CD14-positive monocyte (primary cell): ENCODE data around the gene NUMBL. TPM values are rescaled to one million over a fixed set of nuclear protein-coding genes. Genes with fewer than 3 reads are reported as not detected.

Experiments
- DNase-seq, 3 donors: peaks; one replicate each; pipeline ENCODE4 v3.0.0-alpha.2; 2011 to 2022
- H2AFZ ChIP-seq: 2 replicates; pipeline ENCODE4 v1.6.0; 2012; ENCODE audit warnings: mild to moderate bottlenecking, low read depth, low read length, inconsistent platforms; ENCODE audit not compliant: insufficient read depth, poor library complexity, severe bottlenecking
- H3K27ac ChIP-seq, 2 donors: 1 replicate in 1 of 2; 2 replicates in 1 of 2; pipeline ENCODE4 v1.5.1; 2012 to 2013; ENCODE audit warnings: low read length in 2 of 2, control low read depth in 1 of 2, inconsistent platforms in 1 of 2, low read depth in 1 of 2, mild to moderate bottlenecking in 1 of 2
- H3K27me3 ChIP-seq, 2 donors: one replicate each; pipeline versions ENCODE4 v1.6.0 to v1.6.1; 2011 to 2013; ENCODE audit warnings: low read length in 2 of 2; ENCODE audit not compliant: control insufficient read depth in 2 of 2, insufficient read depth in 2 of 2
- H3K36me3 ChIP-seq, 2 donors: replicated peaks in 1 of 2; 1 replicate in 1 of 2; 2 replicates in 1 of 2; pipeline versions ENCODE4 v1.5.1 to v1.6.1; 2012 to 2013; ENCODE audit warnings: low read length in 2 of 2, control low read depth in 1 of 2, inconsistent platforms in 1 of 2, mild to moderate bottlenecking in 1 of 2; ENCODE audit not compliant: insufficient read depth in 2 of 2, control insufficient read depth in 1 of 2
- H3K4me1 ChIP-seq, 2 donors: 1 replicate in 1 of 2; 2 replicates in 1 of 2; pipeline versions ENCODE4 v1.5.1 to v1.6.1; 2012 to 2013; ENCODE audit warnings: low read length in 2 of 2, control low read depth in 1 of 2, inconsistent platforms in 1 of 2, mild to moderate bottlenecking in 1 of 2, moderate library complexity in 1 of 2; ENCODE audit not compliant: insufficient read depth in 2 of 2, control insufficient read depth in 1 of 2
- H3K4me2 ChIP-seq: replicated peaks from 2 replicates; pipeline ENCODE3; 2012; ENCODE audit warnings: low read length, moderate library complexity, mild to moderate bottlenecking; ENCODE audit not compliant: poor library complexity, severe bottlenecking; ENCODE audit errors: extremely low read depth
- H3K4me3 ChIP-seq, 3 experiments: fragments of 200-600 bp in 1 of 3; sonication (generic) in 1 of 3; replicated peaks in 1 of 3; 1 replicate in 2 of 3; 2 replicates in 1 of 3; pipeline ENCODE4 v1.5.1; 2011 to 2013; ENCODE audit warnings: low read length in 3 of 3, mild to moderate bottlenecking in 3 of 3, control low read depth in 2 of 3, low read depth in 2 of 3, inconsistent platforms in 1 of 3, moderate library complexity in 1 of 3
- H3K79me2 ChIP-seq: 2 replicates; pipeline ENCODE4 v1.6.0; 2012; ENCODE audit warnings: mild to moderate bottlenecking, control low read depth, inconsistent platforms, low read length, moderate library complexity; ENCODE audit not compliant: insufficient read depth
- H3K9ac ChIP-seq: 2 replicates; pipeline ENCODE4 v1.6.0; 2017; ENCODE audit warnings: low read length, mild to moderate bottlenecking; ENCODE audit not compliant: insufficient read depth, poor library complexity, severe bottlenecking
- H3K9me3 ChIP-seq, 2 donors: replicated peaks in 1 of 2; 1 replicate in 1 of 2; 2 replicates in 1 of 2; pipeline versions ENCODE4 v1.5.1 to v1.6.1; 2012 to 2013; ENCODE audit warnings: low read length in 2 of 2, control low read depth in 1 of 2; ENCODE audit not compliant: control insufficient read depth in 1 of 2, insufficient read depth in 1 of 2
- H4K20me1 ChIP-seq: 2 replicates; pipeline ENCODE4 v1.6.0; 2012; ENCODE audit warnings: mild to moderate bottlenecking, low read length, control low read depth, moderate library complexity; ENCODE audit not compliant: insufficient read depth
- H3K27ac Mint-ChIP-seq, 7 donors: one replicate each; pipeline ENCODE4 v1.8.0; 2020; ENCODE audit warnings: mild to moderate bottlenecking in 7 of 7, mixed read lengths in 7 of 7, moderate library complexity in 6 of 7, inconsistent platforms in 2 of 7
- H3K27me3 Mint-ChIP-seq, 3 donors: one replicate each; pipeline ENCODE4 v1.8.0; 2021 to 2022; ENCODE audit warnings: low read depth in 3 of 3, mild to moderate bottlenecking in 3 of 3, mixed read lengths in 3 of 3, moderate library complexity in 3 of 3, inconsistent platforms in 1 of 3
- H3K36me3 Mint-ChIP-seq, 2 donors: one replicate each; pipeline ENCODE4 v1.8.0; 2020; ENCODE audit warnings: mixed read lengths in 2 of 2, inconsistent platforms in 1 of 2, mild to moderate bottlenecking in 1 of 2
- H3K4me1 Mint-ChIP-seq: one replicate; pipeline ENCODE4 v1.8.0; 2020; ENCODE audit warnings: mild to moderate bottlenecking, mixed read lengths
- H3K4me3 Mint-ChIP-seq, 2 donors: one replicate each; pipeline ENCODE4 v1.8.0; 2020; ENCODE audit warnings: mild to moderate bottlenecking in 2 of 2, mixed read lengths in 2 of 2, moderate library complexity in 1 of 2
- H3K9me3 Mint-ChIP-seq, 7 donors: one replicate each; pipeline ENCODE4 v1.8.0; 2020 to 2022; ENCODE audit warnings: mixed read lengths in 7 of 7, mild to moderate bottlenecking in 6 of 7, moderate library complexity in 6 of 7, inconsistent platforms in 2 of 7
- CTCF ChIP-seq: fragments of 200-600 bp; IDR thresholded peaks from one replicate; pipeline ENCODE4 v1.8.0; 2022; ENCODE audit warnings: antibody characterized with exemption, mild to moderate bottlenecking
- WGBS: methylation state at CpG from one replicate; pipeline ENCODE4 v1.1.5; 2013; ENCODE audit warnings: missing lambda C conversion rate; ENCODE audit not compliant: insufficient coverage; 5-methylcytosine and 5-hydroxymethylcytosine counted together
- intact Hi-C, 2 donors: fragments of 100-400 bp; cut with micrococcal nuclease; formaldehyde crosslinking; loops; one replicate each; pipeline versions ENCODE4 v1.15.0 to v1.15.1; 2023
- polyA plus RNA-seq, 3 donors: library from polyadenylated mRNA; depleted of rRNA in 1 of 3; unstranded in 2 of 3; stranded (reverse) in 1 of 3; fragments of 300-500 nt in 2 of 3; fragments of >200 nt in 1 of 3; fragmentation: Illumina TruSeq in 2 of 3; gene quantifications; 1 replicate in 2 of 3; 2 replicates in 1 of 3; pipeline ENCODE4 v1.2.3, GENCODE V29; 2012 to 2021
- small RNA-seq: library from RNA; depleted of rRNA; stranded (forward); fragments of <200 nt; gene quantifications from one replicate; pipeline ENCODE3, GENCODE V24; 2012; ENCODE audit warnings: low read depth; ENCODE audit not compliant: insufficient read length

NUMBL gene
- polyA plus RNA-seq, 3 donors: 0.12 to 7.2 (median 0.45) TPM

- H3K36me3 ChIP-seq: peaks cover 0 to 12% of the 10 kb centered on the region in 2 donors
- Mint-ChIP-seq H3K4me1 (peaks cover 28% of the 10 kb centered on the region), H3K27ac (no peak overlapping the region), H3K4me3 (no peak overlapping the region), H3K9me3 (peaks cover 0 to 2% (median 0%) of the 10 kb centered on the region in 7 donors), H3K36me3 (peaks cover 13 to 17% of the 10 kb centered on the region in 2 donors), H3K27me3 (peaks cover 14 to 23% (median 19%) of the 10 kb centered on the region in 3 donors)
- intact Hi-C loops: no loop called here
- no peak overlapping the region for H3K27ac ChIP-seq
- peaks cover 20 to 29% of the 10 kb centered on the region in 2 donors for H3K4me1 ChIP-seq
- no peaks in the 10 kb centered on the region for H3K9me3 ChIP-seq
- no peak for TF ChIP-seq CTCF
- H3K4me2 ChIP-seq: no peak overlapping the region
- H4K20me1 ChIP-seq: no peaks in the 10 kb centered on the region
- H3K9ac ChIP-seq: no peak overlapping the region
- WGBS: no CpG with 5 or more reads among the region's 5 CpGs
- H3K79me2 ChIP-seq: no peaks in the 10 kb centered on the region
- no peak for DNase-seq
- H3K27me3 ChIP-seq: peaks cover 0 to 6% of the 10 kb centered on the region in 2 donors
- no peak overlapping the region for H3K4me3 ChIP-seq
- no peak overlapping the region for H2AFZ ChIP-seq
Measured at GRCh38 chr19:40616178-40616577, 74.3 kb downstream of the NUMBL start.

Small RNA genes within 50 kb of the gene (small RNA-seq; reads per million reads assigned to genes)
- not detected for gene RNU6-195P

Other genes with a start within 250 kb of the NUMBL start
- gene SERTAD3, start 246.3 kb downstream of the NUMBL start, polyA plus RNA-seq: 10 to 100 TPM; 30.4 to 57.2 (median 49.4) TPM
- 100 to 1,000 TPM; 299 to 625 (median 601) TPM for gene BLVRB, start 224.9 kb downstream of the NUMBL start, polyA plus RNA-seq
- gene SPTBN4, start 223.7 kb downstream of the NUMBL start, polyA plus RNA-seq: under 1 TPM in 1 of 3 donors, not detected in 2; 0.07 TPM
- 100 to 1,000 TPM; 234 to 324 (median 284) TPM for gene SHKBP1, start 113.8 kb downstream of the NUMBL start, polyA plus RNA-seq
- 10 to 100 TPM in 1 of 3 donors, 1 to 10 TPM in 2; 3.8 to 38.7 (median 8.0) TPM for gene LTBP4, start 89.3 kb downstream of the NUMBL start, polyA plus RNA-seq
- gene COQ8B, start 26.2 kb upstream of the NUMBL start, polyA plus RNA-seq: 10 to 100 TPM; 16.0 to 44.0 (median 23.4) TPM
- gene ITPKC, start 26.5 kb upstream of the NUMBL start, polyA plus RNA-seq: 1 to 10 TPM; 2.7 to 5.7 (median 2.9) TPM
- gene ACTMAP, start 59.8 kb upstream of the NUMBL start, polyA plus RNA-seq: 10 to 100 TPM in 1 of 3 donors, 1 to 10 TPM in 2; 4.3 to 13.0 (median 8.5) TPM
- 10 to 100 TPM; 27.9 to 78.3 (median 44.2) TPM for gene SNRPA, start 60.6 kb upstream of the NUMBL start, polyA plus RNA-seq
- gene MIA, start 84.9 kb upstream of the NUMBL start, polyA plus RNA-seq: under 1 TPM in 1 of 3 donors, not detected in 2; 0.47 TPM
- 100 to 1,000 TPM in 2 of 3 donors, 10 to 100 TPM in 1; 89.4 to 132 (median 108) TPM for gene RAB4B, start 87.6 kb upstream of the NUMBL start, polyA plus RNA-seq
- gene EGLN2, start 108.5 kb upstream of the NUMBL start, polyA plus RNA-seq: 10 to 100 TPM; 60.6 to 76.8 (median 64.5) TPM
- not detected for gene CYP2A6, start 159.8 kb upstream of the NUMBL start, polyA plus RNA-seq
- gene CYP2A7, start 191.6 kb upstream of the NUMBL start, polyA plus RNA-seq: not detected